Keratinocyte (primary cell): ENCODE results near the gene DENND1C. TPM values are rescaled to one million over a fixed set of nuclear protein-coding genes. Genes with fewer than 3 reads are reported as not detected.
"Not testable (repeated sequence)": the region's sequence is repeated elsewhere in the genome, so short reads cannot be mapped to it uniquely, and the experiment has no call there.

Source experiments
- DNase-seq: peaks from one replicate; pipeline ENCODE4 v3.0.0-alpha.2; 2011; ENCODE audit warnings: low read depth, missing footprints, low spot score
- FAIRE-seq: peaks from 2 replicates; lab custom pipeline; 2011; peaks lifted over from hg19 to GRCh38; lab: Jason Lieb, UNC
- H2AFZ ChIP-seq: 2 replicates; pipeline ENCODE4 v1.6.0; 2012; ENCODE audit warnings: low read length, control low read depth, inconsistent platforms; ENCODE audit not compliant: control insufficient read depth
- H3K27ac ChIP-seq: 2 replicates; pipeline ENCODE4 v1.5.1; 2011; ENCODE audit warnings: low read length; ENCODE audit not compliant: control insufficient read depth, insufficient read depth
- H3K27me3 ChIP-seq: 3 replicates; pipeline ENCODE4 v1.6.0; 2011; ENCODE audit warnings: low read length; ENCODE audit not compliant: control insufficient read depth, insufficient read depth; ENCODE audit errors: extremely low read depth
- H3K36me3 ChIP-seq, 2 experiments: 2 replicates in 1 of 2; 3 replicates in 1 of 2; pipeline ENCODE4 v1.5.1; 2011; ENCODE audit warnings: low read length in 2 of 2, mild to moderate bottlenecking in 1 of 2; ENCODE audit not compliant: control insufficient read depth in 2 of 2, insufficient read depth in 2 of 2; ENCODE audit errors: extremely low read depth in 1 of 2
- H3K4me1 ChIP-seq: 3 replicates; pipeline ENCODE4 v1.5.1; 2011; ENCODE audit warnings: low read length; ENCODE audit not compliant: control insufficient read depth, insufficient read depth; ENCODE audit errors: extremely low read depth
- H3K4me2 ChIP-seq: 3 replicates; pipeline ENCODE4 v1.6.0; 2011; ENCODE audit warnings: low read depth, low read length; ENCODE audit not compliant: control insufficient read depth, insufficient read depth; ENCODE audit errors: extremely low read depth
- H3K4me3 ChIP-seq, 3 experiments: fragments of 200-600 bp in 1 of 3; sonication (generic) in 1 of 3; 2 replicates in 2 of 3; 3 replicates in 1 of 3; pipeline ENCODE4 v1.5.1; 2011 to 2016; ENCODE audit warnings: low read length in 3 of 3, mild to moderate bottlenecking in 3 of 3, control low read depth in 2 of 3, inconsistent platforms in 1 of 3, low read depth in 1 of 3, mixed read lengths in 1 of 3, mixed run types in 1 of 3, moderate library complexity in 1 of 3; ENCODE audit not compliant: control insufficient read depth in 2 of 3, insufficient read depth in 2 of 3; ENCODE audit errors: extremely low read depth in 1 of 3
- H3K79me2 ChIP-seq: 2 replicates; pipeline ENCODE4 v1.6.0; 2012; ENCODE audit warnings: low read length; ENCODE audit not compliant: control insufficient read depth, insufficient read depth
- H3K9ac ChIP-seq: 3 replicates; pipeline ENCODE4 v1.6.0; 2011; ENCODE audit warnings: low read length; ENCODE audit not compliant: control insufficient read depth, insufficient read depth; ENCODE audit errors: extremely low read depth
- H3K9me1 ChIP-seq: 3 replicates; pipeline ENCODE4 v1.6.0; 2011; ENCODE audit warnings: low read length; ENCODE audit not compliant: control insufficient read depth, insufficient read depth; ENCODE audit errors: extremely low read depth
- H3K9me3 ChIP-seq: 2 replicates; pipeline ENCODE4 v1.5.1; 2012; ENCODE audit warnings: low read depth, low read length; ENCODE audit not compliant: control insufficient read depth
- H4K20me1 ChIP-seq: 3 replicates; pipeline ENCODE4 v1.6.0; 2011; ENCODE audit warnings: low read length; ENCODE audit not compliant: control insufficient read depth, insufficient read depth; ENCODE audit errors: extremely low read depth
- CTCF ChIP-seq, 3 experiments: IDR thresholded peaks in 1 of 3; conservative IDR thresholded peaks in 1 of 3; optimal IDR thresholded peaks in 1 of 3; 2 replicates in 2 of 3; 3 replicates in 1 of 3; pipeline versions ENCODE3 to v1.5.1; 2011; ENCODE audit warnings: low read length in 3 of 3, mild to moderate bottlenecking in 3 of 3, moderate library complexity in 2 of 3, control low read depth in 1 of 3, inconsistent platforms in 1 of 3; ENCODE audit not compliant: insufficient read depth in 2 of 3; ENCODE audit errors: extremely low read depth in 1 of 3
- EZH2 ChIP-seq: IDR thresholded peaks from one replicate; pipeline ENCODE4 v1.6.1; 2012; ENCODE audit warnings: inconsistent platforms, mild to moderate bottlenecking, low read length, moderate library complexity
- dilution Hi-C: fragments of 300-500 bp; cut with MboI; formaldehyde crosslinking; loops from one replicate; pipeline ENCODE4 v1.7.0; 2020; ENCODE audit warnings: low sequenced_read_pairs; ENCODE audit not compliant: extremely low pct_ligation_motif_present
- polyA plus RNA-seq, 5 experiments: library from polyadenylated mRNA; depleted of rRNA in 3 of 5; stranded (reverse) in 3 of 5; stranded (forward) in 1 of 5; unstranded in 1 of 5; fragments of >200 nt; gene quantifications; 1 replicate in 1 of 5; 2 replicates in 3 of 5; 3 replicates in 1 of 5; pipeline versions ENCODE4 v1.2.1 to v1.2.3, GENCODE V29; 2011 to 2012; ENCODE audit warnings: missing spikeins in 2 of 5, low read depth in 1 of 5, low replicate concordance in 1 of 5

The DENND1C gene
- polyA plus RNA-seq, 1 donor (not counting 4 experiments of a cell fraction or from before 2014, with no cell fraction given), result 0.09 TPM

- Histone ChIP-seq H3K9ac (no peak overlapping the region), H3K4me3 (no peak overlapping the region), H4K20me1 (no peaks in the 10 kb centered on the region), H3K4me1 (no peaks in the 10 kb centered on the region), H3K9me1 (no peaks in the 10 kb centered on the region), H3K27me3 (no peaks in the 10 kb centered on the region), H2AFZ (no peak overlapping the region), H3K9me3 (no peaks in the 10 kb centered on the region), H3K79me2 (no peaks in the 10 kb centered on the region), H3K36me3 (no peaks in the 10 kb centered on the region), H3K4me2 (no peak overlapping the region), H3K27ac (no peak overlapping the region)
- no peak for TF ChIP-seq CTCF (optimal IDR thresholded peaks at IDR 0.05 in 1 of 3, IDR thresholded peaks at IDR 0.05 in 1 of 3, conservative IDR thresholded peaks at IDR 0.05 in 1 of 3; ENCODE audit: extremely low read depth in 1 of 3, insufficient read depth in 2 of 3, low read length in 3 of 3)
- TF ChIP-seq EZH2, result no peak
- dilution Hi-C loops, result no loop called here
- DNase-seq, result no peak
- FAIRE-seq, result no peak
Measured at GRCh38 chr19:6509118-6509971, 27.8 kb upstream of the DENND1C start.

- H4K20me1 ChIP-seq, H3K36me3 ChIP-seq, H3K4me3 ChIP-seq, H3K9me1 ChIP-seq, H3K27ac ChIP-seq, H3K9me3 ChIP-seq, H3K4me2 ChIP-seq, H2AFZ ChIP-seq, H3K27me3 ChIP-seq, H3K9ac ChIP-seq, dilution Hi-C loops, DNase-seq, FAIRE-seq, H3K4me1 ChIP-seq, H3K79me2 ChIP-seq: not testable (repeated sequence)
Measured at GRCh38 chr19:6508028-6508771, 26.6 kb upstream of the DENND1C start.
